NCI-H526 (cell line): ENCODE data around the gene PFDN6.
"Not testable (repeated sequence)": the region's sequence is repeated elsewhere in the genome, so short reads cannot be mapped to it uniquely, and the experiment has no call there.

ENCODE experiments used
- DNase-seq, 2 experiments: peaks; one replicate each; lab custom pipeline; 2025; lab: John Stamatoyannopoulos, UW

The PFDN6 gene

DNA sequence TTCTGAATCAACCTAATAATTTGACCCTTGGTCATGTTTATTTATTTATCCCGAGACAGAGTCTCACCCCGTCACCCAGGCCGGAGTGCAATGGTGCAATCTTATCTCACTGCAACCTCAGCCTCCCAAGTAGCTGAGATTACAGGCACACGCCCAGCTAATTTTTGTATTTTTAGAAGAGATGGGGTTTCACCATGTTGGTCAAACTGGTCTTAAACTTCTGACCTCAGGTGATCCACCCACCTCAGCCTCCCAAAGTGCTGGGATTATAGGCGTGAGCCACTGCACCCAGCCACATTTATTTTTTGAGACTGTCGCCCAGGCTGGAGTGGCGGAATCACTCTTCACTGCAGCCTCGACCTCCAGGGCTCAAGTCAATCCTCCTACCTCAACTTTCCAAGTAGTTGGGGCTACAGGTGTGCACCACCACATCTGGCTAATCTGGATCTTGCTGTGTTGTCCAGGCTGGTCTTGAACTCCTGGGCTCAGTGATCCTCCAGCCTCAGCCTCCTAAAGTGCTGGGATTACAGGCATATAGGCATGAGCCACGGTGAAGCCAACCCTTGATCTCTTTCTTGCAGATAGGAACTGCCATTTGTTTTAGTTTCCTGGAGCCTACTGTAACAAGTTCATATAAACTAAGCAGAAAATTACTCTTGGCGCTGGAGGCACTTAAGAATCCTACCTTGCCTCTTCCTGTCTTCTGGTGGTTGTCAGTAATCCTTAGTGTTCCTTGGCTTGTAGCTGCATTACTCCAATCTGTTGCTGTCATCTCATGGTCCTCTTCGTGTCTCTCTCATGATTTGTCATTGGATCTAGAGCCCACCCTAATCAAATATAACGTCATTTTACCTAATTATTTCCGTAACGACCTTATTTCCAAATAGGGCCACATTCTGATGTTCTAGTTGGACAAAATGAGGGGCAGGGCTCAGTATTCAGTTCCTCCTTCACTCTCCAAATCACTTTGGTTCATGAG is 15.2 kb upstream of the PFDN6 start:
- DNase-seq = no peak

DNA sequence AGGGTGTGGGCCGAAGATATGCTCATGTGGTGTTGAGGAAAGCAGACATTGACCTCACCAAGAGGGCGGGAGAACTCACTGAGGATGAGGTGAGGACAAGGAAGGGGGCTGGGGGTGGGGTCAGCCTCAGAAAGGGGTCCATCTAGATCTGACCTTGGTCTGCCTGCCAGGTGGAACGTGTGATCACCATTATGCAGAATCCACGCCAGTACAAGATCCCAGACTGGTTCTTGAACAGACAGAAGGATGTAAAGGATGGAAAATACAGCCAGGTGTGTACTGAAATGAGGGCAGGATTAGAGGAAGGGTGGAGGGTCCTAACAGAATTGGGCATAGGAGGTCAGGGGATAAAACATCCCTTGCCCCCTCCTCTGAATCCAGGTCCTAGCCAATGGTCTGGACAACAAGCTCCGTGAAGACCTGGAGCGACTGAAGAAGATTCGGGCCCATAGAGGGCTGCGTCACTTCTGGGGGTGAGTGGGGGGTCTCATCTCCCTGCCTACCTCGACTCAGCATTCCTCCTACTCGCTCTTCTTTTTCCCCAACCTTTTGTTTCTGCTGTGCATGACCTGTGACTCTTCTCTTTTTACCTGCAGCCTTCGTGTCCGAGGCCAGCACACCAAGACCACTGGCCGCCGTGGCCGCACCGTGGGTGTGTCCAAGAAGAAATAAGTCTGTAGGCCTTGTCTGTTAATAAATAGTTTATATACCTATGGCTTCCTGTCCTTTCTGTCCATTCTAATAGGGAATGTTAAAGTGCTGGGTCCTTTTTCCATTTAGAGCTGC is 13.4 kb upstream of the PFDN6 start:
- not testable (repeated sequence) for DNase-seq

DNA sequence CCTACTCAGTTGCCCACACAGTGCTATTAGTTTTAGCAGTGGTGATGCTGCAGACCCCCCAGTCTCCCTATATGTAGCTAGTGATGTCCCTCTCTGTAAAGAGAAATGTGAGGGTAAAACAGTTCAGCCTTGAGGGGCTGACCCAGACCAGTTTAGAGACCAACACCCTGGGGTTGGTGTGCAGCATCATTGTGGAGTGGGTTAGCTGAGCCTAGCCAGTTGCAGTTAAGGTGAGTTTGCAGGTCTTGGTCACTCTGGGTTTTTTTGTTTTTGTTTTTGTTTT is 12.9 kb upstream of the PFDN6 start:
- DNase-seq = no peak

DNA sequence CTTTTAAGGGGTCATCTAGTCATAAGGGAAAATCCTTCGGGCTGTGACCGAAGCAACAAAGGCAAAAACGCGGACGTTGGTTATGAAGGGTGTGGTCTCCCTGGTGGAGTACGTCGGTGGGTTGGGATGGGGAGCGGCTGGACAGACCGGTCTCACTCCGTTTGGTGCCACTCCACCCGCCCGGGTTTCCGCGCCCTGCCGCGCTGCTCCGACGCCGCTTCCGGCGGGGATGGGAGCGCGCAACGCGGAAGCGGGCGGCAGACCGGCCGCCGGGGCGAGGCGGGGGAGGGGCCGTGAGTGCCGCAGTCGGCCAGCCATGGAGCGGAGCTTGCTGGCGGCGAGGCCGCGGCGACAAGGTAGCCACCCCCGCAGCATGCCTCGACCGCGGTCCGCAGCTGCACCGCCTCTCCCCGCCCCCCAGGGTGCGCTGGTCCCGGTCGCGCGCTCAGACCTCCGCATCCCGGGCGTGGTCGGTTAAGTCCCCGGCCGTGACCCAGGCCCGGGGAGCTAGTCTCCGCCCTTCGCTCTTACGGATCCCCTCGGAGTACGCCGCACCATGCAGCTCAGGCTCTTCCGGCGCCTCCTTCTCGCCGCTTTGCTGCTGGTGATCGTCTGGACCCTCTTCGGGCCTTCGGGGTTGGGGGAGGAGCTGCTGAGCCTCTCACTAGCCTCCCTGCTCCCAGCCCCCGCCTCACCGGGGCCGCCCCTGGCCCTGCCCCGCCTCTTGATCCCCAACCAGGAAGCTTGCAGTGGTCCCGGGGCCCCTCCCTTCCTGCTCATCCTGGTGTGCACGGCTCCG is 12.3 kb upstream of the PFDN6 start, which contains the start of gene B3GALT4:
Gene B3GALT4, plus strand, starts transcription at position 260 of the 799 bp plus-strand sequence. Its CDS starts 297 bp downstream, at position 557.
- DNase-seq = peak; percentile 80 to 97

DNA sequence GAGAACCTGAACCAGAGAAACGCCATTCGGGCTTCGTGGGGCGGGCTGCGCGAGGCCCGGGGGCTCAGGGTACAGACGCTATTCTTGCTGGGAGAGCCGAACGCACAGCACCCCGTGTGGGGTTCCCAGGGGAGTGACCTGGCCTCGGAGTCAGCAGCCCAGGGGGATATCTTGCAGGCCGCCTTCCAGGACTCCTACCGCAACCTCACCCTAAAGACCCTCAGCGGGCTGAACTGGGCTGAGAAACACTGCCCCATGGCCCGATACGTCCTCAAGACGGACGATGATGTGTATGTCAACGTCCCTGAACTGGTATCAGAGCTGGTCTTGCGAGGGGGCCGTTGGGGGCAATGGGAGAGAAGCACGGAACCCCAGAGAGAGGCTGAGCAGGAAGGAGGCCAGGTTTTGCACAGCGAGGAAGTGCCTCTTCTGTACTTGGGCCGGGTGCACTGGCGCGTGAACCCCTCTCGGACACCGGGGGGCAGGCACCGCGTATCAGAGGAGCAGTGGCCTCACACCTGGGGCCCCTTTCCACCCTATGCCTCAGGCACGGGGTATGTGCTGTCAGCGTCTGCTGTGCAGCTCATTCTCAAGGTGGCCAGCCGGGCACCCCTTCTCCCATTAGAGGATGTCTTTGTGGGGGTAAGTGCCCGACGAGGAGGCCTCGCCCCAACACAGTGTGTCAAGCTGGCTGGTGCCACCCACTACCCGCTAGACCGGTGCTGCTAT is 11.6 kb upstream of the PFDN6 start:
- DNase-seq = peak in 1 of 2 experiments; percentile 35

DNA sequence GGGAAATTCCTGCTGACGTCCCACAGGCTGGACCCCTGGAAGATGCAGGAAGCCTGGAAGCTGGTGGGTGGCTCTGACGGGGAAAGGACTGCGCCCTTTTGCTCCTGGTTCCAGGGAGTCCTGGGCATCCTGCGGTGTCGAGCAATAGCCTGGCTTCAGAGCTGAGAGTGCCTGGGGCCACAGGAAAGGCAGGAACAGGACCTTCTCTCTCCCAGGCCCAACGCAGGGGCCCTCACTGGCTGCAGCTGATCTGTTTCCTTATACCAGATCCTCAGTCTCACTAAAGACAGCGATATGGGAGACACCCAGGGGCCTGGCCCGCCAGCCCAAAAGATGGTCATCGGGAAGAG is 11.0 kb upstream of the PFDN6 start:
- DNase-seq = peak; percentile 32 to 33

DNA sequence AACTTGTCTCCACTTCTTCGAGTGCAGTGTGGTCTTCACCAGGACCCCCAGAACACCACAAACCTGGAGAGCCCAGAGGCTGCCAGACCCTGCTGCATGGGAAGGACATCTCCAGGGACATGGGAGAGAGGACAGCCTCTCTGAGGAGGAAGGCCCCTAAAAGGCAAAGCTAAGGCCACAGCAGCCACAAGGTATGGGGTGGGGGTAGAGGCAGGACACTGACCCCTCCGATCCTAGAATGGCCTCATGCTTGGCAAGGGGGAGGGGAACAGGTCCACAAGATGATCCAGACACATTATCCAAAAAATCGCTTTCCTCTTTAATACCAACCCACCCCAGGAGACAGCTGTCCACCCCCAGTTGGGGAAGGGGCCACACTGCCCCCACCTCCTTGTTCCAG is 10.6 kb upstream of the PFDN6 start:
- no peak for DNase-seq

DNA sequence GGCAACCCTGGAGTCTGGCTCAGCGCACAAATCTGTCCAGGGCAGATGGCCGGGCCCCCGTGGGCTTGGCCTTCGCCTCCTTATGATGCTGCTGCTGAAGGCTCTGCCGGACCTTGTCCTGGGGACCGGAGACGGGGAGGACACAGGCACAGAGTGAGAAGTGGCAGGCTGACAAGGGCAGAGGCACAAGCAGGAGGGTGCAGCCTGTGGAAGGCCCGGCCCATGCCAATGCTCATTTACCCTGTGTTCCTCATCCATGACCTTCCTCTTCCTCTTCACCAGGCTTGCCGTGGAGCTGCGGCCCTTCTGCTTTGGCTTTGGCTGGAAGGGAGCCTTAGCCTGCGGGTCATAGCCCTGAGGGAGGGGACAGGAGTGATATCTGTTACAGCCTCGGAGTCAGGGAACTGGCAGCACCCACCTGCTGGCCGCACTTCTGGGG is 10.1 kb upstream of the PFDN6 start:
- DNase-seq = no peak

DNA sequence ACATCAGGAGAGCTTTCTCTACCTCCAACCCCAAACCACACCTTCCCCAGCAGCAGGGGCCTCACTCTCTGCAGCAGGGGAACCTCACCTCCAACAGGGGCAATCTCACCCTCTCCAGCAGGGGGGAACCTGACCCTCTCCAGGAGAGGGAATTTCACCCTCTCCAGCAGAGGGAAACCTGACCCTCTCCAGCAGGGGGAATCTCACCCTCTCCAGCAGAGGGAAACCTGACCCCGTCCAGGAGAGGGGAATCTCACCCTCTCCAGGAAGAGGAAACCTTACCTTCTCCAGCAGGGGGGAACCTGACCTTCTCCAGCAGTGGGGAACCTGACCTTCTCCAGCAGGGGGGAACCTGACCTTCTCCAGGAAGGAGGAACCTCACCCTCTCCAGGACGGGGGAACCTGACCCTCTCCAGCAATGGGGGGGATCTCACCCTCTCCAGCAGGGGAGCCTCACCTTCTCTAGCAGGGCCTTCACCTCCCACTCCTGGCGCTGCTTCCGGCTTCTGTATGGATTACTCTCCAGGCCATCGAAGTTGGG is 9.4 kb upstream of the PFDN6 start:
- DNase-seq = peak; percentile 84 to 88

DNA sequence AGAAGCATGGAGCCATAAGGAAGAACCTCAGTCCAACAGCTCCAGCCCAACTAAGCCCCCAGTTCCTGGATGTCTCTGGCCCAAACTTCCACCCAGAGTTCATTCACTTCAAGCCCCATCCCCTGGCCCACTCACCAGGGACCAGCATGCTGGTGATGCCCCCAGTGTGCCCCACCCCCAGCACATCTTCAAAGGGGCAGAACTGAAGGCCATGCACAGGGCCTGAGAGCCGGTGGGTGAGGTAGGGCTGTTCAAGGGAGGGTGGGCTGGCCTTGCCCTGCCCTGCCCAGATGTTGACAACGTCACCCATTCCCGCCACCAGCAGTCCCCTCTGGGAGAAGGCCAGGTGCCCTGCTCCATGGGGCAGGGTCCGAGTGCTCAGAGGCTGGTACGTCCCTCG is 8.9 kb upstream of the PFDN6 start:
- no peak for DNase-seq

DNA sequence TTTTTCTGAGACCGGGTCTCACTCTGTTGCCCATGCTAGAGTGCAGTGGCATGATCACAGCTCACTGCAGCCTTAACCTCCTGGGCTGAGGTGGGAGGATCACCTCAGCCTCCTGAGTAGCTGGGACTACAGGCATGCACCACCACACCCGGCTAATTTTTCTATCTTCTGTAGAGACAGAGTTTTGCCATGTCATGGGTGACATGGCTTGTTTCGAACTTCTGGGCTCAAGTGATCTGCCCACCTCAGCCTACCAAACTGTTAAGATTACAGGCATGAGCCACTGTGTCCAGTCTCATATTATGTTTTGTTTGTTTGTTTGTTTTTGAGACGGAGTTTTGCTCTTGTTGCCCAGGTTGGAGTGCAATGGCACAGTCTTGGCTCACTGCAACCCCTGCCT is 4.2 kb upstream of the PFDN6 start:
- not testable (repeated sequence) for DNase-seq

DNA sequence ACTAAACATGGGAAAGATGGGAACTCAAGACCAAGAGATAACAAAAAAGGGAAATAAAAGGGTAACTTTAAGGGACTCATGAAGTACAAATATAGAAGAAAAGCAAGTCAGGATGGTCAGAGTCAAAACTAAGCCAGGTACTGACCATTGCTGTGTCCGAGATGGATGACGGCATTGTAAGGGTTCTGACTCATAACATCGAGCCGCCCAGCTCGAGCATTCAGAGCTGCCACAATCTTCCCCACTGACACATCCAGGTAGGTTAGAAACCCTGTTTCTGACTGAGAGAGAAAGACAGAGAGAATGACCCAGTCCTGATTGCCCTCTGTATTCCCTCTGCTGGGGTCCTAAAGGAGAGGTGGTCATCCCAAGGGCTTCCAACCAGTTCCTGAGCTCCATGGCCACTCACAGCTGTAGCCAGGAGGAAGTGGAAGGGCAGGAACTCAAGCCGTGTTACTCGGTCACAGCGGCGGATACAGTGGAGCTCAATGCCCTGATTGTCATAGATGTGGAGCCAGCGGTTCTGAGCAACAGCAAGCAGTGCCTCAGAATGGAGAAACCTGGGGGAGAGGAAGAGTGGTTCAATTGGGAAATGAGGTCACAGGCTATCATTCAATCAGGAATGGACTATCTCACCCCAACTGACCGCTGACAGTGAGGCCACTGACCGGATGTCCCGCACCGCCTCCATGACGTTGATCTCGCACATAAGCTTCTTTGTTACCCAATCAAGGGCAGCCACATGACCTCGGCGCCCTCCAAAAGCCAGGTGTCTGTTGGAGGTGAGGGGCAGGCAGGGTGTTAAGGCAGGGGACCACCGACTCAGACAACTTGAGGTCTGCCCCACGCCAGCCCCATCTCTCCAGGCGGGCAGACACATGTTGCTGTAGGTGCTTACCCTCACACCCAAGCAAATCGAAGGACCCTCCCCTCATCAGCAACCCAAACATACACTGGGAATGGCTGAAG is 2.2 kb upstream of the PFDN6 start:
- DNase-seq = no peak

DNA sequence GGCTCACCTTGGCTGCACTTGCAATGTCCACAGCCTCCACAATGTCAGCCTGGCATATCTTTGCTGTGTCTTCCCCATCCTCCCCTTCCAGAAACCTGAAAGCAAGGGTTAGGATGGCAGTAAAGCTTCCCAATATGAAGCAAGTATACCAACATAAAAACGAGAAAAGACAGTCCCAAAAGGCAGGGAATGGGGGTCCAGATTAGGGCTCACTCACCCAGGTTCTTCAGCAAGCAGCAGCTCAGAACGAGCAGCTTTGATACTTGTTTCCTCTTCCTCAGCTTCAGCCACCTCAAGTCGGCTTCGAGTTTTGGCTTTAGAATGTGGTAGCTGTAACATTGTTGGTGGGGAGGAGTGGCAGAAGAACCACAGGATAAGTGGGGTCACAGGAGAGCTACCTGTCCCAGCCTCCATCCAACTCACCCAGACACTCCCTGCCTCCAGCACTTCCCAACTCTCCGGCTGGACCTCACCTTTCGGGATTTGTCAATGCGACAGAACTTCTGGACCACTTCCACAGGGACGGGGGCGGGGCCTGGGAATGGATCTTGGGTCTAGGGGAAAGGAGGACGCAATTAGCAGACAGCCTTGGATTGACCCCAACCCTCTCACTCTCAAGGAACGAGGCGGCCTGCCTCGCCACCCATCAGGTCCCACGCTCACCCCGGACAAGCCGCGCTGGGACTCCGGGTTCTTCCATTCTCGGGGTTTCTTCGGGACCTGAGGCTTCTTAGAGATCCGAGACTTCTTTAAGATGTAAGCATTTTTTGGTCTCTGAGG is 1.1 kb upstream of the PFDN6 start:
- DNase-seq = no peak

DNA sequence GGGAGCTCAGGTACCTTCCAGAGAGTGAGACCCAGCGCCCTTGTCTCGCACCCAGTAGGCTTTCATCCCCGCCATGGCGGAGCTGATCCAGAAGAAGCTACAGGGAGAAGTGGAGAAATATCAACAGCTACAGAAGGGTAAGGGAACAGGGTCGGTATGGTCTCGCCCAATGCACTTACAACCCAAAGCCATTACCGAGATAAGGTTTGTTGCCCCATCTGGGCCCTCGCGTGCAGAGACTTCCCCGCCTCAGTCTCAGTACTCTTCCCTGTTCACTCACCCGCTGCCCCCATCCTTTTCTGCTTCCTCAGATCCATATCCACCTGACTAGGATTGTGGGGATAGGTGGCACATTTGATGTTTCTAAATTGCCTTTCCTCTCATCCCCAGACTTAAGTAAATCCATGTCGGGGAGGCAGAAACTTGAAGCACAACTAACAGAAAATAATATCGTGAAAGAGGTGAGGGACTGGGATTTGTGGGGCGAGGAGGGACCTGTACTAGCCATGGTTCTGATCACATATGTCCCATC is 449 bp downstream of the PFDN6 start:
- no peak for DNase-seq

DNA sequence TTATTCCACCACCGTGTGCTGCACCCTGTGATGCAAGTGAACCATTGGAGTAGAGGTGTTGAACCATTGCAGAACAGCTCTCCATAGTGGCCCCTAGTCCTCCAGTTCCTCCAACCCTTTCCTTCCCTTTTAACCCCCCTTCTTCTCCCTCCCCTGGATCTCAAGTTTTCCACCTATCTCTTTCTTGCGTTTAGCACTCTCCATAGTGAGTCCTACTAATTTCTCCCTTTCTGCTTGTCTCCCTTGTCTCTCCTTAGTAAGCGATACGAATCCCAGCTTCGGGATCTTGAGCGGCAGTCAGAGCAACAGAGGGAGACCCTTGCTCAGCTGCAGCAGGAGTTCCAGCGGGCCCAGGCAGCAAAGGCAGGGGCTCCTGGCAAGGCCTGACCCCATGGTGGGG is 1.1 kb downstream of the PFDN6 start:
- no peak for DNase-seq

DNA sequence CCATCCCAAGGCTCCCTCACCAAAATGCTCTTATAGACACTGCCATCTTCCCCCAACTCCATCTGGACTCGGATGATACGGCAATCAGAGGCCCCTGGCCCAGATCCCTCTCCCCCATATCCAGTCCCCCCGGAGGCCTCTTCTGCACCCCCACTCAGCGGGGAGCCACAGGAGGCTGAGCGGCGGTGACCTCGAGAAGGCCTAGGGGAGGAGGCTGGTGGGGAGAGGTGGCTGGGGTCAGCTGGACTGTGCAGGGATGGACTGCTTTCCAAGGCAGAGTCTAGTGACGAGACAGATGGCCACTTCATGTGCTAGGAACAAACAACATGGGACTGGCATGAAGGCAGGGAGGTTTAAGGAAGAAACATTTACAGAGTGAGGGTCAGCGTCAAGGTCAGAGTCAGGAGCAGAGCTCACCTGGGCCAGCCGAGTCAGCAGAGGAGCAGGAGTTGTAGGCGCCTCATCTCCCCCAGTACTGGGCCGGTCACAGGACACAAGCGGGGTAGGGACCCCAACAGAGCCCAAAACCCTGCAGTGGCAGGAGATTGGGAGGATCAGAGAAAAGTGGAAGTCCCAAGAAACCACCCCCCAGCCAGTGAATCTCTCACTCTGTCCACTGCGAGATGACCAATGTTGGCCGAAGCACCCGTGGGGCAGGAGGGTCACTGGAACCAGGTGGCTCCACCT is 3.7 kb downstream of the PFDN6 start:
- DNase-seq = no peak

DNA sequence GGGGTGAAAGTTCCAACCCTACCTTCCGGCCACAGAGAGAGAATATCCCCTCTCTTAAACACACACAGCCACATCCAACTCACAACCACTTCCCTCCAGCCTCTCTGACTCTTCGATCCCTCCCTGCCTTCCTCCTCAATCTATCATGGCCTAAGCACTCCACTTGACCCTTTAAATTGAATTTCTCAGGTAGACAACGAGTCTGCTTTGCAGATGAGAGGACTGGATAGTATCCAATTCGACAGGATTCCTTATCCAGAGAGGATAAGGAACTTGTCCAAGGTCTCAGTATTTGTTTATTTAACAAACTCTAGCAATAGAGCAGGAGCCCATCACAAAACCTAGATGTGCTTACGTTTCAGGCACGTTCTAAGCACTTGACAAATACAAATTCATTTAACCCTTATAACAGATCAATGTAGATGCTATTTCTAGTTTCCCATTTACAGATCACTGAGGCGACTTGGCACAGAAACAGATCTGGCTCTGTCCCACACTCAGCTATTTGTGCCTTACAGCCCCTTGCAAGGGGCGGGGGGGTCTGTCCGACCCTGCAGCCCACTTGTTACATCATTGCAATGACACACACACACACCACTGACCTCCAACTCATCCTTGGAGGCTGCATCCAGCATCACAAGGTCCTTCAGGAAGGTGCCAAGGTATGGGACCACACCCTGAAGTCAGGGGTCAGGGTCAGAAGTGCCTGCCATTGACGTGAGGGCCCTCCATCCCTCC is 4.9 kb downstream of the PFDN6 start:
- DNase-seq = no peak
